Common myeloid progenitor, CD34-positive (primary cell): ENCODE data around the gene MUL1. TPM values are rescaled to one million over a fixed set of nuclear protein-coding genes. Genes with fewer than 3 reads are reported as not detected.

Experiments used
- CTCF ChIA-PET: fragments of 350-600 bp; sonication (Branson Sonifier 250); formaldehyde crosslinking; loops from one replicate; lab custom pipeline; 2021; ENCODE audit warnings: antibody characterized with exemption; lab: Charles Lee
- POLR2A ChIA-PET: fragments of 350-600 bp; sonication (Branson Sonifier 250); formaldehyde crosslinking; loops from one replicate; lab custom pipeline; 2021; ENCODE audit warnings: antibody characterized with exemption; lab: Charles Lee
- DNase-seq, 3 donors: peaks; one replicate each; pipeline versions ENCODE4 v3.0.0 to v3.0.0-alpha.2; 2013
- H3K27ac ChIP-seq, 2 experiments: 1 replicate in 1 of 2; 2 replicates in 1 of 2; pipeline ENCODE4 v1.7.0; 2013; ENCODE audit warnings: inconsistent platforms in 2 of 2, low read length in 2 of 2, mild to moderate bottlenecking in 2 of 2, low read depth in 1 of 2, moderate library complexity in 1 of 2; ENCODE audit not compliant: severe bottlenecking in 2 of 2, insufficient read depth in 1 of 2, poor library complexity in 1 of 2
- H3K27me3 ChIP-seq, 5 experiments: replicated peaks in 2 of 5; 1 replicate in 3 of 5; 2 replicates in 2 of 5; pipeline versions ENCODE4 v1.6.1 to v1.7.0; 2013; ENCODE audit warnings: low read length in 4 of 5, mild to moderate bottlenecking in 2 of 5, moderate library complexity in 2 of 5, inconsistent platforms in 1 of 5; ENCODE audit not compliant: insufficient read depth in 5 of 5, control insufficient read depth in 4 of 5
- H3K36me3 ChIP-seq, 4 experiments: 1 replicate in 2 of 4; 2 replicates in 2 of 4; pipeline versions ENCODE4 v1.6.1 to v1.7.0; 2013; ENCODE audit warnings: low read length in 3 of 4, control low read depth in 1 of 4, mild to moderate bottlenecking in 1 of 4; ENCODE audit not compliant: control insufficient read depth in 4 of 4, insufficient read depth in 4 of 4
- H3K4me1 ChIP-seq, 4 experiments: 1 replicate in 3 of 4; 2 replicates in 1 of 4; pipeline versions ENCODE4 v1.6.1 to v1.7.1; 2013; ENCODE audit warnings: low read length in 3 of 4, mild to moderate bottlenecking in 3 of 4, control low read depth in 1 of 4, inconsistent platforms in 1 of 4, moderate library complexity in 1 of 4; ENCODE audit not compliant: control insufficient read depth in 4 of 4, insufficient read depth in 4 of 4; ENCODE audit errors: control extremely low read depth in 1 of 4
- H3K4me3 ChIP-seq, 7 experiments: 1 replicate in 4 of 7; 2 replicates in 3 of 7; pipeline versions ENCODE4 v1.5.1 to v1.7.0; 2013; ENCODE audit warnings: mild to moderate bottlenecking in 7 of 7, low read length in 6 of 7, moderate library complexity in 6 of 7, inconsistent platforms in 2 of 7, low read depth in 2 of 7, control low read depth in 1 of 7; ENCODE audit not compliant: insufficient read depth in 4 of 7, control insufficient read depth in 1 of 7; ENCODE audit errors: extremely low read depth in 1 of 7
- H3K9me3 ChIP-seq, 5 experiments: 1 replicate in 4 of 5; 2 replicates in 1 of 5; pipeline versions ENCODE4 v1.6.1 to v1.7.1; 2013; ENCODE audit warnings: low read length in 4 of 5, mild to moderate bottlenecking in 2 of 5, inconsistent platforms in 1 of 5, low read depth in 1 of 5, moderate library complexity in 1 of 5; ENCODE audit not compliant: control insufficient read depth in 4 of 5, insufficient read depth in 2 of 5; ENCODE audit errors: control extremely low read depth in 1 of 5
- WGBS: methylation state at CpG from one replicate; pipeline ENCODE4 v1.1.5; 2013; ENCODE audit not compliant: insufficient coverage; 5-methylcytosine and 5-hydroxymethylcytosine counted together
- polyA plus RNA-seq: library from polyadenylated mRNA; unstranded; fragments of 120-200 nt; gene quantifications from one replicate; pipeline ENCODE4 v1.2.1, GENCODE V29; 2013

The MUL1 gene
- polyA plus RNA-seq = 15.7 TPM

- Histone ChIP-seq H3K36me3 (peaks cover 0 to 6% (median 6%) of the 10 kb centered on the region in 4 experiments), H3K4me1 (peaks cover 5 to 14% (median 11%) of the 10 kb centered on the region in 4 experiments), H3K9me3 (no peaks in the 10 kb centered on the region), H3K27ac (peak within 1 kb of the TSS; percentile 68 to 91), H3K27me3 (peaks cover 0 to 10% (median 4%) of the 10 kb centered on the region in 5 experiments), H3K4me3 (peak within 1 kb of the TSS; percentile 77 to 97 (median 90))
- CTCF ChIA-PET = interaction anchor here (1.3 kb wide), 1 partner anchor 19 kb away, joined by 3 read pairs; no protein-coding TSS in a partner anchor
- under 1% methylated on average over 57 of the region's 58 CpGs for WGBS
- DNase-seq = peak; percentile 94 to 96 (median 95)
- POLR2A ChIA-PET = interaction anchor here (1.1 kb wide), 1 partner anchor 14 kb away, joined by 3 read pairs; no protein-coding TSS in a partner anchor
These were observed at the start of gene MUL1 for GRCh38 chr1:20507564-20508410. TSS of gene MUL1 (minus strand) at chr1:20508151. CDS start at chr1:20508024, 127 bp downstream.

GRCh38 chr1:20555758-20556120 lies 47.8 kb upstream of the MUL1 start:
- Histone ChIP-seq H3K9me3 (no peaks in the 10 kb centered on the region), H3K4me1 (peaks cover 0 to 23% (median 13%) of the 10 kb centered on the region in 4 experiments), H3K27me3 (peaks cover 16 to 74% (median 35%) of the 10 kb centered on the region in 5 experiments), H3K4me3 (no peak overlapping the region), H3K36me3 (no peaks in the 10 kb centered on the region), H3K27ac (no peak overlapping the region)
- WGBS = 95% methylated on average over 2 of the region's 4 CpGs
- no peak for DNase-seq
- CTCF ChIA-PET = no interaction called here
- POLR2A ChIA-PET = no interaction called here

GRCh38 chr1:20555025-20555757 lies 47.2 kb upstream of the MUL1 start:
- peaks cover 18 to 72% (median 38%) of the 10 kb centered on the region in 5 experiments for H3K27me3 ChIP-seq
- CTCF ChIA-PET = no interaction called here

GRCh38 chr1:20552728-20553445 lies 44.9 kb upstream of the MUL1 start:
- no peaks in the 10 kb centered on the region for H3K9me3 ChIP-seq
- DNase-seq = peak in 1 of 3 donors; percentile 37
- H3K36me3 ChIP-seq = no peaks in the 10 kb centered on the region
- CTCF ChIA-PET = interaction anchor here (1.2 to 1.6 kb wide), 2 partner anchors 17 to 29 kb away, joined by 3 to 4 read pairs; no protein-coding TSS in a partner anchor
- peaks cover 0 to 23% (median 13%) of the 10 kb centered on the region in 4 experiments for H3K4me1 ChIP-seq
- peaks cover 18 to 85% (median 38%) of the 10 kb centered on the region in 5 experiments for H3K27me3 ChIP-seq
- POLR2A ChIA-PET = interaction anchor here (0.6 kb wide), 1 partner anchor 33 kb away, joined by 4 read pairs; no protein-coding TSS in a partner anchor
- no peak overlapping the region for H3K27ac ChIP-seq
- H3K4me3 ChIP-seq = peak overlapping the region in 5 of 7 experiments; percentile 15 to 62 (median 50)
- 2% methylated on average over 69 of the region's 82 CpGs for WGBS

More at GRCh38 chr1:20555025-20555757, 47.2 kb upstream of the MUL1 start:
- Histone ChIP-seq H3K9me3 (no peaks in the 10 kb centered on the region), H3K36me3 (no peaks in the 10 kb centered on the region), H3K4me3 (no peak overlapping the region), H3K27ac (no peak overlapping the region), H3K4me1 (peaks cover 0 to 23% (median 13%) of the 10 kb centered on the region in 4 experiments)
- 80% methylated on average over 7 of the region's 7 CpGs for WGBS
- no peak for DNase-seq
- POLR2A ChIA-PET = no interaction called here

GRCh38 chr1:20551945-20552727 lies 44.2 kb upstream of the MUL1 start, which contains the start of gene FAM43B:
TSS of gene FAM43B (plus strand) at chr1:20552573. CDS start at chr1:20552974, 401 bp downstream.
- Histone ChIP-seq H3K27ac (no peak within 1 kb of the TSS), H3K36me3 (no peaks in the 10 kb centered on the region), H3K4me3 (peak within 1 kb of the TSS in 5 of 7 experiments; percentile 15 to 62 (median 50)), H3K27me3 (peaks cover 18 to 84% (median 38%) of the 10 kb centered on the region in 5 experiments), H3K4me1 (peaks cover 0 to 23% (median 13%) of the 10 kb centered on the region in 4 experiments), H3K9me3 (peaks cover 0 to 2% (median 0%) of the 10 kb centered on the region in 5 experiments)
- POLR2A ChIA-PET = no interaction called here
- WGBS = 4% methylated on average over 27 of the region's 47 CpGs
- CTCF ChIA-PET = interaction anchor here (1.2 to 1.6 kb wide), 3 partner anchors 11 to 29 kb away, joined by 3 to 4 read pairs (median 3); no protein-coding TSS in a partner anchor
- DNase-seq = peak; percentile 56 to 79 (median 74)

- H3K36me3 ChIP-seq = no peaks in the 10 kb centered on the region
- no peak overlapping the region for H3K27ac ChIP-seq
- no peak overlapping the region for H3K4me3 ChIP-seq
- H3K27me3 ChIP-seq = peaks cover 18 to 78% (median 40%) of the 10 kb centered on the region in 5 experiments
- POLR2A ChIA-PET = no interaction called here
- CTCF ChIA-PET = interaction anchor here (1.4 to 2.1 kb wide), 4 partner anchors 11 to 28 kb away, joined by 3 to 7 read pairs (median 3); no protein-coding TSS in a partner anchor
- DNase-seq = no peak
- 95% methylated on average over 2 of the region's 3 CpGs for WGBS
- H3K9me3 ChIP-seq = peaks cover 0 to 2% (median 0%) of the 10 kb centered on the region in 5 experiments
- peaks cover 0 to 23% (median 13%) of the 10 kb centered on the region in 4 experiments for H3K4me1 ChIP-seq
These were observed 43.2 kb upstream of the MUL1 start for GRCh38 chr1:20551161-20551560.
